CD4-positive, alpha-beta T cell treated with Interleukin-4 for 4 hours (primary cell): ENCODE results near the gene CHST11.

Experiments used
- DNase-seq: peaks from one replicate; pipeline ENCODE4 v3.0.0-alpha.2; 2020

The CHST11 gene

GRCh38 chr12:104460973-104461698 lies 4.4 kb downstream of the CHST11 start:
- DNase-seq, result no peak

DNA sequence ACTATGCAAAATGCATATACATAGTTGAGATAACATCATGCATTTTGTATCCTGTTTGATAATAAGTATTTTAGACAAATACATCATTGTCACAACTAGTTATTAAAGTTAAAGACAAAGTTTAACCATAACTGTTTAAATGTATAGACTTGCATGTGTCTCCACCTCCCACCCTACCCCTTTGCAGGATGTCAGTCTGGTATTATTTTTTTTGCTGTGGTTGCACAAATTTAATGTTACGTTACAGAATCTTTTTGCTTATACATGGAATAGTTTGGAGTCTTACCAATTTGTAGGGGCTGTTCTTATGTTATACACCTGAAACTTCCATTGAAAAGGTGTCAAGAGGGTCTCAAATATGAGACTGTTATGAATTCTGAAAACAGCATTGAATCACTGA lies 5.6 kb downstream of the CHST11 start:
- no peak for DNase-seq

DNA sequence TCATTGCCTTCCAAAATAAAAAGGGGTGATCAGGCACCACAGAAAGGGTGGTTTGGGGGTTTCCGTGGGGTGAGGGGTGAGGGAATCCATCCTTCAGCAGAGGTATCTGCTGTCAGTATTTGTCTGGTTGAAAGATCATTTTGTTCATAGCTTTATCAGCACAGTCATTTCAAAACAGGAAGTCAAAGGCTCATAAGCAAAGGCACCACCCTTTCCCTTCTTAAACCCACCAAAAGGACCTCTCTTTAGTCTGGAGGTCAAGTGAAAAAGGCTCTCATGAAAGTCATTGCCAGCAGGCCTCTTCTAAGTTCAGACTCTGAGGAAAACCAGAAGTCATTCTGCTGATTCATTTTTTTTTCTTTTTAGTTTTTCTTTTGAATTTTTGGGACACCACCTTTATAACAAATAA lies 6.2 kb downstream of the CHST11 start:
- peak; percentile 89 for DNase-seq

- DNase-seq, result no peak
These were observed 6.6 kb downstream of the CHST11 start for GRCh38 chr12:104463368-104463767.

- DNase-seq, result no peak
These were observed 8.2 kb downstream of the CHST11 start for GRCh38 chr12:104464899-104465298.

DNA sequence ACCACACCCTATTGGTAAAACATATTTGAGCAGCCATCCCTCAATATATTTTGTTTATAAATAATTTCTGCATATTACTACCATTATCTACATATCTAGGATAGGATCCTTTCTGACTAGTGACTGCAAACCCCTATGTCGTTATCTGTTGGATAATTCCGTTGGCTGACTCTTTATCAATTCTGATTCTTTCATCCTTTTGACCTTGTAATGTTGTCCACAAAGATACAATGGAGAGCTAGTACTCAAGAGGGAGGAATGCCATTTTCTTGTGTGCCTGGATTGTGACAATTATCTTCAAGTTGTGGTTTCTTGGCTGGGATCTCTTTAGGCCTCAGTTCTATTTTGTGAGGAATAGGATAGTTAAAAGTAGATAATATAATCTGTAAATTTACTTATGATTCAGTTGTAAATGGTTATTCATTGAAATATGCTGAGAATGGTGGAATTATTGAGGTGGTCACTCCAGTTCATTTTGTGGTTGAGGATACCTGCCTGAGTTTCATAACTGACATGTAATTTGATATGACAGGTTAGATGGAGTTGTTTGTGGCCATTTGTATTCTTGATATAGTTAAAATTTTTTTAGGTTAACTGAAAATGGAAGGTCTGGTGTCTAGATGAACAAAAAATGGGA lies 10.1 kb downstream of the CHST11 start:
- DNase-seq, result no peak

DNA sequence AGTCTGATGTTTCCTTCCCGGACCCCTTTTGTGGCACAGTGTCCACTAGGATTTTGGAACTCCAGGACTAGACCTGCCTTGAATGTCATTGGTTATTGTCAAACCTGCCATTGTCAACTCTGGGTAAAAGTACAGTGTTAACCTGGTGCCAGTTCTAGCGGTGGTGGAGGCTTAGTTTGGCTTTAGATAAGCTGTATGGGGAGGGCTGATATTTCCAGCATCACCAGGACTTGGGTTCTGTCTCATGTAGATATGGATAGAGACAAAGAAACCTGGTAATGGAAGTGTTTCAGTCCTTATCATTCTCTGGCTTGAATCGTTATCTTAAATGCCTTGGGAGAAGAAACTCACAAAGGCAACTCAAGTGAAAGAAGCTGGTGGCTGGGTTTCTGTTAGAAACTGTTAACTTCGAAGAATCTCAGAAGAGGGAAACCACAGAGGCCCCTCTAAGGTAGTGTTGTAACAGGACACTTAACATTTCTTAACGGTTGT lies 10.6 kb downstream of the CHST11 start:
- DNase-seq, result no peak

DNA sequence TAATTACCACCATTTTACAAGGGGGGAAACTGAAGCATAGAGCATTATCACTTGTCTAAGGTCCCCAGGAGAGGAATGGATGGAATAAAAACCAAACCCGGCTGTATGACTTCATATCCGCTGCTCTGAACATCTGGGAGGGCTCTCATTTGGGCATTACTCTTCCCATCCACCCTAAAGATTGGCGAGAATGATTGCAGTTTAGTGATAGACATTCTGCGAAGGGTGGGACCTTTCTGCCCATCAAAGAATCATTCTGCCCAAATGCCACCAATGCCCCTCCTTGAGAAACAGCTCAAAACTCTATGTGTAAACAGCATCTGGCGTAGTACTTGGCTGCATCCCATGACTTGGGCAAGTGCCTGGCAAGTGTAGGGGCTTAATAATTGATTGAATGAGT lies 11.6 kb downstream of the CHST11 start:
- DNase-seq, result no peak

DNA sequence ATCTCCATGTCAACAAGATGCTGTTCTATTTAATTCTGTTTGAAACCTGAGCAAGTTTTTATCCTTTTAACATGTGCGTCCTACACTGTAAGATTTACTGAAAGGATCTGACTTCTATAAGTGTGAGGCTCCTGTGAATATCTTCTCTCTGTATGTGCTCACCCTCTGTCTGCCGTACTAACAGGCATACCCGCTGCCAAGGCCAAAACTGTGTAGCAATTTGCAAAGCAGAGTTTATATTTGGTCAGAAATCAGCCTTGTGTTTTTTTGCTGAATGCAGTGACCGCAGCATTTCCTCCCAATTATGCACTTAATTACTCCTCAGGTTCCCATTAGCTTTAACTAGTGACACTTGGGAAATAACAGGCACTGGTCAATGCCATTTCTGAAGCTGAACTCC lies 12.3 kb downstream of the CHST11 start:
- no peak for DNase-seq

DNA sequence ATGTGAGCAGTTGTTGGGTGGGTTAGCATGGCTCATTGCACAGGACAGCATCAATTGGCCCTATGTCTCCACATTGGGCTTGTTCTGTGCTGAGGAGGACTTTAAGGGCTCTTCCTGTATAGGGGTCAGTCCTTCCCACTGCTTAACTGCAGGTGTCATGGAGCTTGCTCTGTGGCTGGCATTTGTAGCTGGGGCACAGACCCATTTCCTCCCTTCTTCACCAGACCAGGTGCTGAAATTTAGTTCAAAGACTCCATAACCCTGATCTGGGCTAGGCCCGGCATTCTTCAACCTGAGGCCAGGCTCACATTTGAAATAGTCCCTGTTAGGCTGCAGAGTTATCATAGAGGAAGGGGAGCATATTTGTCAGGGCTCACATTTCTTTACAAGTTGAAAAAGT lies 12.8 kb downstream of the CHST11 start:
- no peak for DNase-seq

- DNase-seq, result no peak
These were observed 13.8 kb downstream of the CHST11 start for GRCh38 chr12:104470521-104470920.

DNA sequence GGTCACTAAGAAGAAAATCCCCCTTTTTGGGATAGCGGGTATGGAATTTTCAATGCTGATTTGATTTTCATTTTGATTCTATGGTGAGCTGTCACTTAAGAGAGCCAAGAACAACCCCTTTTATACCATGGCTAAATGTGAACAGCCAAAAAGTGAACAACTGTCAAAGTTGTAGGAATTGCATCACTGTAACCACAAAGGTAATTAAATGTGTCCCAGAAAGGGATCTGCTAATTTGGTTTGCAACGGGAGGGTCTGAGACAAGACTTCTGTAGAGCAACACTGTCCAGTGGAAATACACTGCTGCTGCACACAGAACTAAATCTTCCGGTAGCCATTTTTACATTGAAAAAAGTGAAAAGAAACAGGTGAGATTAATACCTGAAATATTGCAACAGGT lies 14.6 kb downstream of the CHST11 start:
- DNase-seq, result no peak

- no peak for DNase-seq
These were observed 16.0 kb downstream of the CHST11 start for GRCh38 chr12:104472748-104473147.

DNA sequence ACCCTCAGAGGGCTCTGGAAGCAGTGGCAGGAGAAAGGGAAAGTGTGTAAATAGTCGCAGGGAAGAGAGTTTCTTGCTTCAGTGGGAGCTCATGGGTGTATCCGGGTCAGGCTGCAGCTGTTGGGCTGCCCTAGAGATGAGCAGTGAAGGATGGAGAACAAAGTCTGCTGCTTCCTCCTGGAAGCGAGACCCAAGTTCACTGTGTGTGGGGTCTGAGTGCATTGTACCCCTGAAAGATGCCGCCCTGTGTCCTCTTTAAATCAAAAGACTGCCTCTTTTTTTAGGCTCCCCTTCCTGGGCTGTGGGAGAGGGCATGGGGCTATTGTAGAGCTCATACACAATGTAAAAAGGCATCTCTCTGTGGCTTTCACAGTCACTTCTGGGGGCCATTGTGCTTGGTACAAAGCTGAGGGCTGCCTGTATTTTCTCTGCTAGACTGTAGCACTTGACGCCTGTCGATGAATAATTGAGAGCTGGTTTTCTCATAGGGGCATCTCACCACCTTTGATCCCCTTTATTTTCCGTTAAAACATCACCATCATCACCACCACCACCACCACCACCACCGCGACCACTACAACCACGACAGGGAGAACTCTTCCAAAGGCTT lies 16.7 kb downstream of the CHST11 start:
- peak; percentile 49 for DNase-seq

DNA sequence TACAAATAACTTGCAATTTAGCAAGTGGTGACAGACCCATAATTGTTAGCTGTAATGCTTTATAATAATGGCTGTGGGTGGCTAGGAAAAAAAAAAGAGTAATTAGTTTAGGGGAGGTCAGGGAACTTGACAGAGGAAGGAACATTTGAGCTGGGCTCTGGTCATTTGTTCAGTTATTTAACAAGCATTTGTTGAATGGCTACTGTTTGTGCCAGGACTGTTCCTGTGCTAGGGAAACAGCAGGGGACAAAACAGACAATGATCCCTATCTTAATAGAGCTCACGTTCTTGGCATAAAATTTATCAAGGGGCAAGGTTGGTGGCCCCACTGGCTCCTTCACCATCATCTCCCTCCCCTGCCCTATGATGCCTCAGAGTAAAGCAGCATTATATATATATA lies 18.5 kb downstream of the CHST11 start:
- no peak for DNase-seq

DNA sequence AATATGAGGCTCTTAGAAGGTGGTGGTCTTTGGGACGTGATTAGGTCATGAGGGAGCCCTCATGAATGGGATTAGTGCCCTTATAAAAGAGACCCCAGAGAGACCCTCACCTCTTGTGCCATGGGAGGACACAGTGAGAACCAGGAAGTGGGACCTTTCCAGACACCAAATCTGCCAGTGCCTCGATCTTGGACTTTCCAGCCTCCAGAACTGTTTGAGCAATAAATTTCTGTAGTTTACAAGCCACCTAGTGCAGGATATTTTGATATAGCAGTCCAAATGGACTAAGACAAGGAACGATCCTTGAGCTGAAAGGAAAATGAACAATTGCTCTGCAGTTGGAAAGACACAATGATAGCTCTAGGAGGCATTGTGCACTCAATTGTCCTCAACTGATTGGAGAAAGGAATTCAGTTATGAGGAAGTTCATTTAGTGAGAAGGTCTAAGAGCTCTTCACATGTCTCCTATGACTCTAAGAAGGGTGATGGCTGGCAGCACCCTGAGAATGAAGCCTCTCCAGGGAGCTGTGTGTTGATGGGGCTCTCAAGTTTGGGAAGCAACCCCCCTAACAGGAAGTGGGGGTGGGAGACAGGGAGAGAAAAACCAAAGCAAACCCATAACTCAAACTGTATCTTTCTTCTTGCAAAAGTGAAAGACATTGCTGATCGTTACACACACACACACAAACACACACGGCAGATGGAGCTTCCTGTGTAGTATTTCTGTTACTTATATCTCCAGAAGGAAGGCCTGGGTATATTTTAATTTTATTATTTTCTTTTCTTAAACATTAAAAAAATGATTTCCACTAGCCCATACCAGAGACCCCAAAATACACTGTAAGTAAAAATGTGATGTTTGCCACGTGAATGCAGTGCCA lies 21.0 kb downstream of the CHST11 start:
- no peak for DNase-seq

DNA sequence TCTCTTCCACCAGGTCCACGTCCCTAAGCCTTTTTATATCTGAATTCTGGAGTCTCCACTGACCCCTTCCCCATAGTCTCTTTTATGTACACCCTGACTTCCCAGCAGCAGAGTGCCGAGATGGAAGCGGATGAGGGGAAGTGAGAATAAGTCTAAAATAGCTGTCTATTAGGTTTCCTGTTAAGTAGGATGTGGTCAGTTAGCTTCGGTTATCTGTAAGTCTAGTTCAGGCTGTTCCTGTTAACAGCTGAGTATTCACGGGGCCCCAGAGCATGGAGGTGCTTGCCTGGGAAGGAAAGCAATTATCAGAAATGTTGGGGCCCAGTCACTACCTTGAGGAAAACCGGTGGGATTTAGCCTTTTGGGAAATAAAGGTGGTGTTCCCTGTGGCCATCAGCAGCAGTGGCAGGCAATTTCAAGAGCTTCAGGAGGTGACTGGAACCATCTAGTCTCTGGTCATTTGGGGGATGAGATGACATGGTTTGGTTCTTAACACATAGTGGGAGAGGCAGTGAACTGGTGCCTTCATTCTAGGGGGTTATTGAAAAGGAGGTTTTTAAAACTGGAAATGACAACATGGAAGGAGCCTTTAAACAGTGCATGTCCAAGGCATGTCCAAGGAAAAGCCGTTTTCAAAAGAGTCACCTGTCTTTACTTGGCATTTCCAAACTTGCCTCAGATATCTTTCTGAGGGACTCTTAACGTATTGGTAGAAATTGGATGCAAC lies 21.8 kb downstream of the CHST11 start:
- peak; percentile 72 for DNase-seq

DNA sequence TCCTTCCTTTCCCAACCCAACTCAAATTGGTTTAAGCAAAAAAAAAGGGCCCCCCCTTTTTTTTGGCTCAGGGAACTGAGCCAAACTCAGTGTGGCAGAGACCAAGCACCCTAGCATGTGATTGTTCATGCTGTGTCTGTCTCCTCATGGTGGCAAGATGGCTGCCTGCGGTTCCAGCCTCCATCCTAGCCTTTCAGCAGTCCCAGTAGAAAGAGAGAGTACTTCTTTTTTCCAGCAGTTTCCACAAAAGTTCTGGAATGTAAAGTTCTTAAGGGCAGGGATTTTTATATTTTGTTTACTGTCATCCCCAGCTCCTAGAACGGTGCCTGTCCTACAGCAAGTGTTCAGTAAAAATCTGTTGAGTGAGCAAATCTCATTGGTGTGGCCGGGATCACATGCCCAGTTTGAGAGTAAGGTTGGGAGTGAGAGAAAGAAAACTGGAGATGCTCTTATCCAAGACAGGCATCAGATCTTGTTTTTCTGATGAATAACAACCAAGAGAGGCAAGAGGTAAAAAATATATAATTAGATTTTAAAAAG lies 22.4 kb downstream of the CHST11 start:
- DNase-seq, result no peak

DNA sequence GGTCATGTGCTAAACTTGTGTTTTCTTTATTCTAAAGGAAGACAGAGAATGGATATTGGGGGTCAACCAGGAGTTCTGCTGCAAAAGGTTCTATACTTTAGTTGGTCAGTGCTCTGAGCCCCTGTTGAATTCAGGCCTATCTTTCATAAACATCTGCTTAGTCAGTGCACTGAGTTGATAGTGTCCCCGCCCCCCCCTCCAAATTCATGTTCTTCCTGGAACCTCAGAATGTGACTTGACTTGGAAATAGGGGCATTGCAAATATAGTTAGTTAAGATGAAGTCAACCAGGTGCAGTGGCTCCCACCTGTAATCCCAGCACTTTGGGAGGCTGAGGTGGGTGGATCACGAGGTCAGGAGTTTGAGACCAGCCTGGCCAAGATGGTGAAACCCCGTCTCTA lies 23.3 kb downstream of the CHST11 start:
- DNase-seq, result no peak

DNA sequence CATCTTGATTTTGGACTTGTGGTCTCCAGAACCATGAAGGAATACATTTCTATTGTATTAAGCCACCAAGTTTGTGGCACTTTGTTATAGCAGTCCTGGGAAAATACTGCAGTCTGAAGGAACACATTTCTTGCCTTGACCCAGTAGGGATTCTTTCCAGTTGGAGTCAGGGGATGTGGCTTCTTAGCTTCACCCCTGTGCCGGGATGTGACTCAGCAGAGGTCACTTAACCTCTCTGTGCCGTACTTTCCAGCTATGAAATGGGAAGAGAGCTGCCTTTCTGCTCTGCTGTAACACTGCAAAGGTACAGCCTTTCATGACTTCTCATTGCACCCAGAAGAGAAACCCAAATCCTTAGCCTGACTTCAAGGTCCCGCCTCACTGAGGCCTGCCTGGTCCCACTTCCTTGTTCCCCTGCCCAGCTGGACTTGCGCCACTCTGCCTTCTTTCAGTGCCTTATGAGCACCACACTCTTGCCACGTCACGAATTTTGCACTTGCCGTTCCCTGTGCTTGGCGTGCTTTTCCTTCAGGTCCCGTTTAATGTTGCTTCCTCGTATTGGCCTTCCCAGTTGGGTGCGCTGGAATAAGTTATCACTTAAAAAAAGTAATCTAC lies 24.2 kb downstream of the CHST11 start:
- no peak for DNase-seq

DNA sequence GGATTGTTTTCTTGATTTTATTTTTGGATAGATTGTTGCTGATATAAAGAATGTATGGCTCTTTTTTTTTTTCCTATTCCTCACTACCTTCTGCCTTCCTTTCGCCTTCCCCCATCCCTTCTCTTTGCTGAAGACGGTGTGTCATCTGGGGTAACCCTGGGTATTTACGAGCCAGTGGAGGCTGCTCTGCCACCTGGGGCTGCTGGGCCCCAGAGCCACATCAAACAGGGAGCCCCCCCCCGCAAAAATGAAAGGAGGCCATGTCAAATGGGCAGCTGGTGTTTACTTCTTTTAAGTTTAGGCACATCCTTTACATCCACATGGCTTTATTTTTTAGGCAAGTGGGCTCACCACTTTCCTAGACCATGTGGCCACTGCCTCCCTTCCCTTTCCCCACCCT lies 25.4 kb downstream of the CHST11 start:
- no peak for DNase-seq

DNA sequence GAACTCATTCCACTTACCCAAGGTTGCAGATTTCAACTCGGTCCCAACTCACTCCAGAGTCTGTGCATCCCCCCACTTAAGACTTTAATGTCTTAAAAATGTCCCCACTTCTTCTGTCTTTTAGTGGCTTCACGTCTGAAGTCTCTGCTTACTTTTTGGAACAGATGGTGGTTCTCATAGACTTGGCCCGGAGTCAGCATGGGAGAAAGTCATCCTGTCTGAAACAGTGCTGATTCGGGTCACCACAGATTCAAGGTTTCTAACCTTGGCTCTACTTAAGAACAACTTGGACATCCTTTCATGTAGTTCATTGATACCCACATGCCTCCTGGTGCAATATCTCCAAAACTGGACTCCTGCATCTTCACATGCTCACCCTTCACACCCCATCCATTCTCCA lies 26.0 kb downstream of the CHST11 start:
- DNase-seq, result no peak
